H1 (cell line): ENCODE measurements around the gene MMP7. TPM values are rescaled to one million over a fixed set of nuclear protein-coding genes. Genes with fewer than 3 reads are reported as not detected.

Source experiments
- CTCF ChIA-PET: fragments of 300-600 bp; sonication (Branson Sonifier 250); formaldehyde crosslinking; loops from one replicate; lab custom pipeline; 2021; ENCODE audit not compliant: partially characterized antibody; lab: Charles Lee
- POLR2A ChIA-PET: fragments of 300-600 bp; sonication (Branson Sonifier 250); formaldehyde crosslinking; loops from one replicate; lab custom pipeline; 2021; ENCODE audit warnings: inconsistent platforms; ENCODE audit not compliant: partially characterized antibody; lab: Charles Lee
- DNase-seq, 2 experiments: peaks; one replicate each; pipeline versions ENCODE4 v3.0.0 to v3.0.0-alpha.2; 2010 to 2022; ENCODE audit warnings: low spot score in 2 of 2, low read depth in 1 of 2, mixed read lengths in 1 of 2
- FAIRE-seq: peaks from 2 replicates; lab custom pipeline; 2011; peaks lifted over from hg19 to GRCh38; lab: Jason Lieb, UNC
- H2AFZ ChIP-seq: 2 replicates; pipeline ENCODE4 v1.8.1; 2012; ENCODE audit warnings: low read length, inconsistent platforms
- H2AK5ac ChIP-seq: 2 replicates; pipeline ENCODE4 v1.6.1; 2013; ENCODE audit warnings: low read depth, low read length
- H2BK120ac ChIP-seq: replicated peaks from 2 replicates; pipeline ENCODE3; 2013; ENCODE audit warnings: low read depth, low read length, inconsistent platforms
- H2BK12ac ChIP-seq: 2 replicates; pipeline ENCODE4 v1.6.1; 2013; ENCODE audit warnings: low read depth, low read length
- H2BK15ac ChIP-seq: 2 replicates; pipeline ENCODE4 v1.6.1; 2013; ENCODE audit warnings: low read length
- H2BK20ac ChIP-seq: 2 replicates; pipeline ENCODE4 v1.6.1; 2013; ENCODE audit warnings: low read length
- H2BK5ac ChIP-seq: 2 replicates; pipeline ENCODE4 v1.6.1; 2013; ENCODE audit warnings: low read depth, low read length
- H3K14ac ChIP-seq: 2 replicates; pipeline ENCODE4 v1.6.1; 2013; ENCODE audit warnings: inconsistent platforms; ENCODE audit not compliant: insufficient read length
- H3K18ac ChIP-seq: 2 replicates; pipeline ENCODE4 v1.6.1; 2013; ENCODE audit warnings: low read length; ENCODE audit errors: extremely low read depth
- H3K23ac ChIP-seq: 2 replicates; pipeline ENCODE4 v1.6.1; 2013; ENCODE audit warnings: inconsistent platforms; ENCODE audit not compliant: insufficient read length
- H3K23me2 ChIP-seq: 2 replicates; pipeline ENCODE4 v1.6.1; 2013; ENCODE audit warnings: low read depth, low read length
- H3K27ac ChIP-seq: 2 replicates; pipeline ENCODE4 v1.6.1; 2011; ENCODE audit warnings: low read depth, low read length, inconsistent platforms
- H3K27me3 ChIP-seq, 4 experiments: replicated peaks in 1 of 4; 1 replicate in 1 of 4; 2 replicates in 3 of 4; pipeline versions ENCODE4 v1.6.1 to v1.8.1; 2011 to 2013; ENCODE audit warnings: low read length in 3 of 4, mild to moderate bottlenecking in 3 of 4, inconsistent platforms in 2 of 4, mixed read lengths in 2 of 4, moderate library complexity in 1 of 4; ENCODE audit not compliant: control insufficient read depth in 3 of 4, insufficient read depth in 3 of 4; ENCODE audit errors: extremely low read depth in 1 of 4
- H3K36me3 ChIP-seq, 4 experiments: 2 replicates each; pipeline versions ENCODE4 v1.6.1 to v1.8.1; 2011 to 2013; ENCODE audit warnings: mild to moderate bottlenecking in 4 of 4, low read length in 3 of 4, moderate library complexity in 2 of 4, control low read depth in 1 of 4, inconsistent platforms in 1 of 4; ENCODE audit not compliant: insufficient read depth in 4 of 4, control insufficient read depth in 2 of 4
- H3K4ac ChIP-seq: replicated peaks from 2 replicates; pipeline ENCODE3; 2013; ENCODE audit warnings: low read length, low read depth, mixed read lengths, inconsistent platforms; ENCODE audit not compliant: insufficient read length
- H3K4me1 ChIP-seq, 4 experiments: replicated peaks in 1 of 4; 1 replicate in 1 of 4; 2 replicates in 3 of 4; pipeline versions ENCODE4 v1.6.1 to v1.8.1; 2011 to 2013; ENCODE audit warnings: low read length in 3 of 4, inconsistent platforms in 2 of 4, mixed read lengths in 1 of 4; ENCODE audit not compliant: insufficient read depth in 4 of 4, control insufficient read depth in 3 of 4
- H3K4me2 ChIP-seq, 2 experiments: 2 replicates each; pipeline versions ENCODE4 v1.6.1 to v1.8.1; 2011 to 2013; ENCODE audit warnings: low read depth in 2 of 2, low read length in 2 of 2, control low read depth in 1 of 2, inconsistent platforms in 1 of 2, mild to moderate bottlenecking in 1 of 2; ENCODE audit not compliant: insufficient read depth in 1 of 2
- H3K4me3 ChIP-seq, 4 experiments: fragments of 200-600, 300-600 bp in 1 of 4; sonication (generic), shearing (Covaris generic), sonication (Bioruptor Twin) in 1 of 4; 2 replicates each; pipeline versions ENCODE4 v1.5.1 to v1.8.1; 2011 to 2016; ENCODE audit warnings: low read length in 4 of 4, low read depth in 3 of 4, control low read depth in 2 of 4, inconsistent platforms in 2 of 4, mild to moderate bottlenecking in 2 of 4, mixed read lengths in 1 of 4, moderate library complexity in 1 of 4; ENCODE audit not compliant: insufficient read depth in 2 of 4; ENCODE audit errors: extremely low read depth in 1 of 4
- H3K56ac ChIP-seq: replicated peaks from 2 replicates; pipeline ENCODE3; 2013; ENCODE audit warnings: low read depth, mild to moderate bottlenecking, mixed read lengths, low read length, inconsistent platforms; ENCODE audit not compliant: insufficient read length
- H3K79me1 ChIP-seq: 2 replicates; pipeline ENCODE4 v1.6.1; 2013; ENCODE audit warnings: low read depth, low read length, control low read depth
- H3K79me2 ChIP-seq, 2 experiments: 2 replicates each; pipeline versions ENCODE4 v1.6.1 to v1.8.1; 2012 to 2013; ENCODE audit warnings: low read length in 2 of 2, mild to moderate bottlenecking in 2 of 2, inconsistent platforms in 1 of 2; ENCODE audit not compliant: insufficient read depth in 2 of 2, control insufficient read depth in 1 of 2
- H3K9ac ChIP-seq, 4 experiments: replicated peaks in 1 of 4; 1 replicate in 1 of 4; 2 replicates in 3 of 4; pipeline versions ENCODE4 v1.6.1 to v1.8.1; 2011 to 2013; ENCODE audit warnings: low read depth in 3 of 4, low read length in 3 of 4, control low read depth in 2 of 4, mild to moderate bottlenecking in 2 of 4, moderate library complexity in 2 of 4, inconsistent platforms in 1 of 4; ENCODE audit errors: extremely low read depth in 1 of 4
- H3K9me3 ChIP-seq, 2 experiments: 2 replicates each; pipeline versions ENCODE4 v1.6.1 to v1.8.1; 2012 to 2013; ENCODE audit warnings: mild to moderate bottlenecking in 2 of 2, moderate library complexity in 2 of 2, control low read depth in 1 of 2, inconsistent platforms in 1 of 2, low read depth in 1 of 2, low read length in 1 of 2, mixed read lengths in 1 of 2; ENCODE audit not compliant: insufficient read depth in 2 of 2
- H4K20me1 ChIP-seq, 2 experiments: replicated peaks in 1 of 2; 2 replicates each; pipeline versions ENCODE3 to v1.8.1; 2011 to 2013; ENCODE audit warnings: inconsistent platforms in 2 of 2, low read length in 2 of 2, mild to moderate bottlenecking in 1 of 2; ENCODE audit not compliant: insufficient read depth in 2 of 2, control insufficient read depth in 1 of 2
- H4K5ac ChIP-seq: 2 replicates; pipeline ENCODE4 v1.6.1; 2013; ENCODE audit warnings: low read length, low read depth, mixed read lengths, inconsistent platforms; ENCODE audit not compliant: insufficient read length
- H4K8ac ChIP-seq: 2 replicates; pipeline ENCODE4 v1.8.0; 2013; ENCODE audit warnings: mild to moderate bottlenecking, moderate library complexity, low read length, inconsistent platforms; ENCODE audit not compliant: insufficient read depth; ENCODE audit errors: extremely low read depth
- H4K91ac ChIP-seq: replicated peaks from 2 replicates; pipeline ENCODE3; 2013; ENCODE audit warnings: low read length, mixed read lengths, inconsistent platforms; ENCODE audit not compliant: insufficient read length
- BCL11A ChIP-seq, 2 experiments: IDR thresholded peaks; one replicate each; pipeline ENCODE4 v1.6.1; 2011; ENCODE audit warnings: low read depth in 2 of 2, low read length in 2 of 2, mild to moderate bottlenecking in 2 of 2
- CBX5 ChIP-seq: fragments of 300-800, 300-1000 bp; sonication (generic); IDR thresholded peaks from 2 replicates; pipeline ENCODE4 v1.7.1; 2016; ENCODE audit warnings: antibody characterized with exemption, low read length, low read depth
- HDAC6 ChIP-seq: IDR thresholded peaks from one replicate; pipeline ENCODE4 v1.7.1; 2012; ENCODE audit warnings: low read depth, mild to moderate bottlenecking, inconsistent platforms, low read length, moderate library complexity
- JUND ChIP-seq: IDR thresholded peaks from 2 replicates; pipeline ENCODE4 v1.6.1; 2011; ENCODE audit warnings: mild to moderate bottlenecking, improper control_type of control experiment, low read length
- KDM4A ChIP-seq: IDR thresholded peaks from one replicate; pipeline ENCODE4 v1.7.1; 2012; ENCODE audit warnings: low read depth, mild to moderate bottlenecking, moderate library complexity, low read length, inconsistent platforms; ENCODE audit not compliant: severe bottlenecking
- KDM5A ChIP-seq: fragments of 200-600 bp; IDR thresholded peaks from 2 replicates; pipeline ENCODE4 v1.7.1; 2012; ENCODE audit warnings: mild to moderate bottlenecking, low read length, inconsistent platforms, mixed read lengths
- PHF8 ChIP-seq: fragments of 200-600 bp; sonication (generic); conservative IDR thresholded peaks from 2 replicates; pipeline ENCODE4 v1.7.1; 2012; ENCODE audit warnings: low read depth, mild to moderate bottlenecking, inconsistent platforms, low read length, moderate library complexity
- RAD21 ChIP-seq, 2 experiments: IDR thresholded peaks in 1 of 2; conservative IDR thresholded peaks in 1 of 2; 2 replicates each; pipeline ENCODE4 v1.6.1; 2011; ENCODE audit warnings: low read depth in 2 of 2, low read length in 2 of 2, improper control_type of control experiment in 1 of 2, inconsistent platforms in 1 of 2, mild to moderate bottlenecking in 1 of 2, moderate library complexity in 1 of 2
- RXRA ChIP-seq: IDR thresholded peaks from 2 replicates; pipeline ENCODE4 v1.6.1; 2011; ENCODE audit warnings: low read depth, mild to moderate bottlenecking, low read length, moderate library complexity; ENCODE audit not compliant: insufficient read depth
- SP4 ChIP-seq: IDR thresholded peaks from 2 replicates; pipeline ENCODE4 v1.6.1; 2012; ENCODE audit warnings: low read length, inconsistent platforms
- TAF1 ChIP-seq: IDR thresholded peaks from 2 replicates; pipeline ENCODE4 v1.6.1; 2011; ENCODE audit warnings: mild to moderate bottlenecking, low read depth, low read length
- TBP ChIP-seq: IDR thresholded peaks from 2 replicates; pipeline ENCODE4 v1.6.1; 2011; ENCODE audit warnings: low read depth, low read length, improper control_type of control experiment
- TCF12 ChIP-seq: IDR thresholded peaks from 2 replicates; pipeline ENCODE4 v1.6.1; 2011; ENCODE audit warnings: low read depth, mild to moderate bottlenecking, low read length
- TEAD4 ChIP-seq: IDR thresholded peaks from 2 replicates; pipeline ENCODE4 v1.6.1; 2012; ENCODE audit warnings: low read depth, low read length, inconsistent platforms, mixed read lengths
- WGBS, 2 experiments: shearing (Covaris generic) in 1 of 2; methylation state at CpG; one replicate each; pipeline versions ENCODE4 v1.1.6 to v1.1.7; 2013 to 2015; ENCODE audit warnings: low lambda C conversion rate in 2 of 2, mixed read lengths in 2 of 2, inconsistent platforms in 1 of 2, low coverage in 1 of 2, missing lambda C conversion rate in 1 of 2; ENCODE audit not compliant: insufficient replicate concordance in 2 of 2, insufficient coverage in 1 of 2, insufficient read length in 1 of 2; ENCODE audit errors: extremely low coverage in 1 of 2, missing lambda C conversion rate in 1 of 2; 5-methylcytosine and 5-hydroxymethylcytosine counted together
- polyA plus RNA-seq, 7 experiments: library from polyadenylated mRNA; depleted of rRNA in 3 of 7; stranded (reverse) in 5 of 7; unstranded in 2 of 7; fragments of >200 nt in 5 of 7; fragments of 200-250 nt in 2 of 7; gene quantifications; 1 replicate in 5 of 7; 2 replicates in 1 of 7; 4 replicates in 1 of 7; pipeline versions ENCODE4 v1.2.1 to v1.2.3, GENCODE V29; 2011 to 2013; ENCODE audit warnings: missing spikeins in 2 of 7, mixed read lengths in 2 of 7
- total RNA-seq: library from RNA; stranded (reverse); fragmentation: NEBNext Ultra II Directional; extraction: Animal tissue kit (Norgen Biotek cat#: 25700); gene quantifications from 2 replicates; pipeline ENCODE4 v1.2.1, GENCODE V29; 2021
- TF ChIP-seq, protein P1 (sequence below): IDR thresholded peaks from 2 replicates; pipeline ENCODE4 v1.6.1; 2012; ENCODE audit warnings: inconsistent platforms

The MMP7 gene
- total and polyA plus RNA-seq, 2 of the 8 experiments (the other 6 are each of a cell fraction or from before 2014, with no cell fraction given): not detected

- FAIRE-seq (no peak), DNase-seq (no peak)
- ChIA-PET CTCF (interaction anchor here (1.3 kb wide), 1 partner anchor 227 kb away, joined by 3 read pairs; no protein-coding TSS in a partner anchor), POLR2A (no interaction called here)
- H2AK5ac ChIP-seq: no peak overlapping the region
- WGBS, 2 experiments: 69% methylated on average over 3 of the region's 3 CpGs; no CpG with 5 or more reads in 1 of the 2 experiments
- no peak overlapping the region for H4K91ac ChIP-seq
- no peak overlapping the region for H3K4ac ChIP-seq
- no peak overlapping the region for H3K18ac ChIP-seq
- no peak overlapping the region for H2BK120ac ChIP-seq
- no peak overlapping the region for H2AFZ ChIP-seq
- H2BK5ac ChIP-seq: no peak overlapping the region
- no peak overlapping the region for H3K4me2 ChIP-seq
- no peaks in the 10 kb centered on the region for H3K27me3 ChIP-seq
- no peak overlapping the region for H3K56ac ChIP-seq
- no peaks in the 10 kb centered on the region for H4K20me1 ChIP-seq
- H3K4me3 ChIP-seq: no peak overlapping the region
- H3K9me3 ChIP-seq: peaks cover 6 to 14% of the 10 kb centered on the region in 2 experiments; a peak in 3 of 4 replicates
- no peak overlapping the region for H3K14ac ChIP-seq
- H3K79me2 ChIP-seq: no peaks in the 10 kb centered on the region
- no peaks in the 10 kb centered on the region for H3K79me1 ChIP-seq
- H3K23ac ChIP-seq: no peak overlapping the region
- no peak overlapping the region for H3K27ac ChIP-seq
- H3K9ac ChIP-seq: no peak overlapping the region
- no peak overlapping the region for H2BK20ac ChIP-seq
- no peak overlapping the region for H2BK12ac ChIP-seq
- no peaks in the 10 kb centered on the region for H3K36me3 ChIP-seq
- H2BK15ac ChIP-seq: no peak overlapping the region
- H4K8ac ChIP-seq: no peak overlapping the region
- no peaks in the 10 kb centered on the region for H3K4me1 ChIP-seq
- H3K23me2 ChIP-seq: no peaks in the 10 kb centered on the region
- H4K5ac ChIP-seq: no peak overlapping the region
- TF ChIP-seq TEAD4: no peak
- TF ChIP-seq TCF12: no peak
- no peak for TF ChIP-seq RXRA
- TF ChIP-seq TBP: no peak
- no peak for TF ChIP-seq TAF1
- TF ChIP-seq KDM5A: no peak
- TF ChIP-seq SP4: no peak
- no peak for TF ChIP-seq HDAC6
- no peak for TF ChIP-seq CBX5
- no peak for TF ChIP-seq BCL11A (IDR thresholded peaks at IDR 0.05; ENCODE audit: low read depth in 2 of 2, low read length in 2 of 2)
- no peak for TF ChIP-seq KDM4A
- TF ChIP-seq PHF8: no peak
- no peak for TF ChIP-seq RAD21 (IDR thresholded peaks at IDR 0.05 in 1 of 2, conservative IDR thresholded peaks at IDR 0.05 in 1 of 2; ENCODE audit: low read depth in 2 of 2, low read length in 2 of 2)
- TF ChIP-seq, protein P1, sequence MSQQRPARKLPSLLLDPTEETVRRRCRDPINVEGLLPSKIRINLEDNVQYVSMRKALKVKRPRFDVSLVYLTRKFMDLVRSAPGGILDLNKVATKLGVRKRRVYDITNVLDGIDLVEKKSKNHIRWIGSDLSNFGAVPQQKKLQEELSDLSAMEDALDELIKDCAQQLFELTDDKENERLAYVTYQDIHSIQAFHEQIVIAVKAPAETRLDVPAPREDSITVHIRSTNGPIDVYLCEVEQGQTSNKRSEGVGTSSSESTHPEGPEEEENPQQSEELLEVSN: no peak
- no peak for TF ChIP-seq JUND
Measured at GRCh38 chr11:102568851-102569250, 38.3 kb upstream of the MMP7 start.
